NCI-H1694 (cell line): ENCODE measurements around the gene COMMD8.

ENCODE experiments used
- DNase-seq: peaks from one replicate; lab custom pipeline; 2025; lab: John Stamatoyannopoulos, UW

Gene COMMD8

DNA sequence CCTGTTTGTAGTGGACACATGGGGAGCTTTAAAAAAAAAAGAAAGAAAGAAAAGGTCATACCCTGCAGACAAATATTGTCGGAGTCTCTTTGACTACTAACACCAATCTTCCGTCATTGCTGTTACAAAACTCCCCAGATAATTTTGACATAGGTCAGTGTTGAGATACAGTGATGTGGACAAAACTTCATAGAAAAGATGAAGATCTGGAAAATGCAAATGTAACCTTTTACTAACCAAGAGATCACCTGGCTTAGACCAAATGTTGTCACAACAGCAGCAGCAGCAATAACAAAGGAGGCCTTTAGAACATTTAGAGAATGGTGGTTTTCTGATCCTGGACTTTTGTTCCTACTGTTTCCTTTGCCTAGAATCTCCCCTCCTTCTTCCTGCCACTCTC, 8.1 kb upstream of the COMMD8 start:
- no peak for DNase-seq

DNA sequence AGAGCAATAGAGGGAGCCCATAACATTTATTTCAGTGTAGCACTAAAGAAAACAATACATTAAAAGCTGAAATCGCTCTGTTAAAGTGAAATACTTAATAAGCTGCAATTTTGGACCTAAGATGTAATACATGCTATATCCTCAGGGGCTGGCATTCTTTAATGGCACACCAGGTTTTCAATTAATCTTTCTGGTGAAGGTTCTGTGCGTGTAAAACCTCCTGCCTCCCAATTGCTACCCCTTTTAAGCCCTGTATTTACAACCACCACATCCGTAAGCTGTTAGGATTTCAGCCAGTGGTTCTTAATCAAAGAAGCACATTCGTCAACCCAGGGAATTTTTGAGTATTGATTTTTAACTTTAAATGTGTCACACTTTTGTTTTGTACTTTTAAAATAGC, 7.6 kb upstream of the COMMD8 start:
- no peak for DNase-seq

DNA sequence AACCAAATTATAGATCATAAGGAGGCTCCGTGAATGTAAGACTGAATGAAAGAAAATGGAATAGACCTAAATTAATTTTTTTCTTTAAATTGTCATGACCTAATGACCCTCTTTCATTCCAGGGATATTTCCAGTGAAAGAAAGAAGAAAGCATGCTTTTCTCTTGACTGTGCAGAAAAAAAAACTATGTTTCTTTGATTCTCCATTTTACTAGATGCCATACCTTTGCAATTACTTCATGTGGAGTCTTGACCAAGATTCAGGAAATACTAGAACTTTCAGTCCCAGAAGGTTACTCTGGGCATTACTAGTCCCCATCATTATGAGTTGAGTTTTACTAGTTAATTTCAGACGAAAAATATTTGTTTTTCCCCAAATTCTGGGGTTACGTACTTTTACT, 6.4 kb upstream of the COMMD8 start:
- no peak for DNase-seq

DNA sequence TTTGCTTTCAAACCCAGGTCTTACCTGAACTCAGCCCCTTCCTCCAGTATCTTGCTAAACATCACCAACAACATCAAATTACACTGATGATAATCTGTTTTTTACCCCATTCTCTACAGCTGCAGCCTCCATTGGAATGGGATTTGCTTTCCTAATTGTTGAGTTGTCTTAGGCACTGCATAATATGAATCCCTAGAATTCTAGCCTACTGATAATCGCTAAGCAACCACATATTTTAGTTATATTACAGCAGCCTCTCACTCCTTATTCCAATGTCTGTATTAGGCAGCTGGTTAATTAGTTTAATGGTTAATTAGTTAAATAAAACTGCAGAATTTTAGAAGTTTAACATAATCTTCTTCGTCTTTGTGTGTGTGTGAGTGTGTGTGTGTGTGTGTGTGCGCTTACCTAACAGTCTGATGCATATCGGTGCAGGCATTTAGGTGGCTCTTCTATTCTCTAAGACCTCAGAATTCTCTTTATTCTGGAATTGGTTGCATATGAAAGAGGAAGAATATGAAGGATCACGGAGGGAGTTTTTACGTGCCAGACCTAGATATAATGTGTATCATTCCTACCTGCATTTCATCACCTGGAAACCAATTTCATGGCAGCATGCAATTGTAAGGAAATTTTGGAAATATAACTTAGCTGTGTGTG, 5.3 kb upstream of the COMMD8 start:
- DNase-seq = no peak

DNA sequence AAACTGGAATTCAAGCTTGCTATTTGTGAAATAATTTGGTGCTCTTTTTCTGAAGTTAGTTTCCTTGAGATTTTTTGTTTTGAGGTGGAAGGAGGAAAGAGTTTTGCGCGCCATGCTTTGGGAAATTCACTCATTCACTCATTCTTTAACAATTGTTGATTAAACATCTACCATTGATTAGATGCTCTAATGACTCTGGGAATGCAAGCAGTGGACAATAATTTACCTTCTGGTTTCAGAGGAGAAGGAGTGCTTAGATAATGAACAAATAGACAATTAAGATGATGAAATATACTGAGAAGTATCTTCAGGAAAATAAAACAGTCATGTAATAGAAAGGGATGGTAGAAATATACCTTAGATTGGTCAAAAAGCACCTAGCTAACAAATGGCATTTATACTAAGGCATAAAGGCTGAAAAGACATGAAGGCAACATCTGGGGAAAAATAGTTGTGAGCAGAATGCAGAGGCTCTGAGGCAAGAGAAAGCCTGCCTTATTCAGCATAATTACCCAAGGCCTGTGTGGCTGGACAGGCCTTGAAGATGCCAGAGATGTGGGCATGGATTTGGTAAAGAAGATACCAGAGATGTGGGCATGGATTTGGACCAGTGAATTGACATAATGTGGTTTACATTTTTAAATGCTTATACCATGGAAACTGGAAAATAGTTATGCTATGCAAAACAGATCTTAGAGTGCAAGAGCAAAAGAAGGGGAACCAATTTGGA, 2.7 kb upstream of the COMMD8 start:
- DNase-seq = no peak

DNA sequence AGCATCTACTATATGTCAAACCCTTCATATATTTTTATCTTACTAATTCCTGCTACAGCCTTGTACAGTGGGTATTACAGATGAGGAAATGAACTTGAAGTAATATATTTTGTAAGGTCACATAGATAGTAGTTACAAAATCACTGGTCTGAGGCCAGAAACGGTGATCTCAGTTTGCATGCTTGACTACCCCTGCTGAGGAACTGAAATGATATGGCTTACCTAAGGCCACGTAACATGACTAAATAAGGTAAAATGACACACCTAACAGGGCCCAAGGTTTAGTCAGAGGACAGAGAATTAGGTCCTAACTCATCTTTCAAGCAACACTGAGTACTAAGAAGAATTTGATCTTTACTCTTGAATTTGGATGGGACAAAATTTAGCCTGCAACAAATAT, 1.5 kb upstream of the COMMD8 start:
- DNase-seq = no peak

DNA sequence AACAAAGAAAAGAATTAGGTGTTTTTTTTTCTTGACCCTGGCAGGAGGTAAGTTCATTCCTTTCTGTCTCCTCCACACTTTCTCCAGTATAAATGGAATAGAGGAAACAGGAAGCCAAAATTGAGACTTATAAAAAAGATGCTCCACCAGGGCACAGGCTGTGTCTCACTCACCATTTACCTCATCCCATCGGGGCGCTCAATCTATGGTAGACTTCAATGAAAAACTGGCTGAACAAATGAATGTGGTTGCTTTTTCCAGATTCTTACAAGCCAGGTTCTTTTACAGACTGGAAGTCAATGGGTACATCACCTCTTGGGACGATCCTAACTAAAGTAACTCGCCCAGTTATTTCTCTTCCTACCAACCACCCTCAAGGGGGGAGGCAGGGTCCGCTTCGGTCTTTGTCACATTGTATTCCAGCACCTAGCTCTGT, 685 bp downstream of the COMMD8 start:
- DNase-seq = no peak

DNA sequence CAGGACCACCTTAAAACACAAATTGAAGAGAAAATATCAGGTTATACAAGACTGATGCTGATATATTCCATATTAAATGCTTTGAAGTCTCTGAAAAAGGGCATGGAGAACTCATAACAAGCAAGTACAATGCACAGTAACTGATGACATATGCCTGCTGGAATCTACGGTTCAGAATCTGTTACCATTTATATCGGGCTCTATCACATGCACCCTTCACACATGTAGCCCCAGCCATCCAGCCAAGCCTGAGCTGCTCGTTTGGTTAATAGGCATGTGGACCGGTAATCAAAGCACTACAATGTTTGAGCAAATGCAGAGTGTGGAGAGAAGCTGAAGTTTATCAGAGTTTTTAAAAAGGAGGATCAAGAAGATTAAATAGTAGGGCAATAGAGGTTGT, 11.8 kb downstream of the COMMD8 start:
- DNase-seq = no peak

DNA sequence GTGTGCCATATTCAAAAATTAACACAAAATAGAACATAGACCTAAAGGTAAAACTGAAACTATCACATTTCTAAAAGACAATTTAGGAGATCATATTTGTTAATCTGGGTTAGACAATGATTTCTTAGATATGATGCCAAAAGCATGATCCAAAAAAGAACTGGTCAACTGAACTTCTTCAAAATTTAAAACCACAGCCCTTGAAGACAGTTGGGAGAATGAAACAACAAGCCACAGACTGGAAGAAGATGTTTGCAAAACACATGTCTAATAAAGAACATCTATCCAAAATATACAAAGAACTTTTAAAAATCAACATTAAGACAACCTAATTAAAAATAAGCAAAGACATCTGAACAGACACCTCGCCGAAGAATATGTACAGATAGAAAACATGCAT, 19.5 kb downstream of the COMMD8 start:
- DNase-seq = no peak

DNA sequence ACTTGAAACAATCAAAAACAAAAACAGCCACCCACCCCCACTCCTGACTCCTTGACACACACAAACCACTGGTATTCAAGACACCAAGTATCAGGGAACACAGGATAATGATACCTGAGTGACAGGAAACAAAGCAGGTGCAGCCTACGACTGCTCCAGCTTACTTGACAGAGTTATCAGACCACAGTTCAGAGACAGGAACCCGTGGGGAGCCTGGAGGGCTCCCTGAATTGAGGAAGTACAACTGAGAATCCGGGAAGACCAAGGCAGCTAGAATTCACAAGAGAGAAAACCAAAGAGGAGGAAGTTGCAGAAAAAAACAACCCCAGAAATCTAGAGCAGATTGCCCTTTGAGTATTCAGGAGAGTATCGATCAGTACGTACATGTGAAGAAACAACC, 20.5 kb downstream of the COMMD8 start:
- no peak for DNase-seq

DNA sequence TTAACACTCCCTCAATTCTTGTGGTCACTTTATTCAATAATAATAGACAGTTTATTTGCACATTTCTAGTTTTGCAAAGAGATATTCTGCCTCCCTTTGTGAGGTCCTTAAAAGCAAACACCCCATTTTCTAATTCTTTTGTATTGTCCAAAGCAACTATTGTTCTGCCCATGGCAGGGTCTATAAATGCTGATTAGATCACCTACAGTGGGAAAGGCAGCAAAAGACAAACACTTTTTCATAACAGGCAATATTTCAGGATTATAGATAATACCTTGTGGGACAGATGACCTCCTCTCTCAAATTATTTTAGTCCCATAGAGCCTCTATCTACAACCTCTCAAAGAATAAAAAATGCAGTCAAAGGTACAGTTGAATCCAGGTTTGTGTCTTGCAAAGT, 28.6 kb downstream of the COMMD8 start:
- DNase-seq = no peak

DNA sequence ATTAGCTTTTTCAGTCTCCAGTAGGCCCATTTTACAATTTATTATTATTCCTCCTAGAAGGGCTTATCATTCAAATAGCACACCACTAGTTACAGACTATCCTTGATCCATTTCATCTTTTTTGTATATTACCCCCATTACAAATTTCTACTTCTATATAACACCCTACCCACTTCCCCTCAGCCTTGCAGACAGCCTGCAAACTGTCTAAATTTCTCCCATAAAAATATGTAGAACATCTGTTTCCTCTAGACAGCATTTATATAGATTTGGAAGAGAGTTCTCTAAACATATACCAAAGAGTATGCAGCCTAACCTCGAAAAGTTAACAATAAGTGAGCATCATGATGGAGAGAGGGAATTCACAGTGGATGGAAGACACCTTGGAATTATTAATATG, 30.8 kb downstream of the COMMD8 start:
- DNase-seq = no peak

DNA sequence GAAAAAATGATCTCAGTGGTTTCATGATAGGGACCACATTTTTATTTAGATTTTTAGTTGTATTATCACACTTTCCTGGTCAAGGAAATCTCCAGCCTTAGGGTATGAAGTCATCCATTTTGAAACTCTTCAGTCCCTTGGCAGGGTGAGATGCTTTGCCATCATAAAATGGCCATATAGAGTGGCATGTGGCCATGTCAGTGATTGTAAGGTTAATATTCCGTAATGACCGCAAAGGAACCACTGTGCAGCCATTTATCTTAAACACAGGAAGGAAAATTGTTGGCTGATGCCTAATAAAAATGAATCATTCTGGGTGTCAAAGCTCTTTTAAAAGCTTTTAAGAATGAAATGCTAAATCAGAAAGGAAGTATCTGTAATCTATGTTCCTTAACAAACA, 35.6 kb downstream of the COMMD8 start:
- DNase-seq = no peak

DNA sequence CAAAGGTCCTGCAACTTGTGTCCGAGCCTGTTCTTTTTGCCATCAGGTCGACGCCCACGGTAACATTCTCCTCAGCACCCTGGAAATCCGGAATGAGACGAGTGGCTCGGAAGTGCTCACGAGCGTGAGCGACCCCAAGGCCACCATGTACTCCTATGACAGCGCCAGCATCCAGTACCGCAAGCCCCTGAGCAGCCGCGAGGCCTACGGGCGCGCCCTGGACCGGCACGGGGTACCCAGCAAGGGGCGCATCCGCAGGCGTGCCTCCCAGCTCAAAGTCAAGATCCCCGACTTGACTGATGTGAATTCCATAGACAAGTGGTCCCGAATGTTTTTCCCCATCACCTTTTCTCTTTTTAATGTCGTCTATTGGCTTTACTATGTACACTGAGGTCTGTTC, 37.9 kb downstream of the COMMD8 start:
- no peak for DNase-seq

DNA sequence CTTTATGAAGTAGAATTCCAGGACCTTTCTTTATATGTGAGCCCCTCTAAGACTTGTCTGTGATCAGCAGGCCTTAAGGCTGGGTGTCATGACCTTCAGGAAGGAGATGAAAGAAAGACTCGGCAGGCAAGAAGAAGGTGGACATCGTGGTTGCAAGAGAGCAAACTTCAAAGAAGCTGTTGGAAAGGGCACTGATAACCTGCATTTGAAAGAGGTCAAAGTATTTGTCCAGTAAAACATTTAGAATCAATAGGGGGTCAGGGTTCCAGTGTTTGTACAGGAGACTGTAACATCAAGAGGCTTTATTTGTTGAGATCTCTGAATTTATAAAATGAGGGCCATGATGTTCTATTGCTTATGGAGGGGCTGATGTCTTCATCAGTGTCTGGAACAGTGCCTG, 44.2 kb downstream of the COMMD8 start:
- DNase-seq = no peak

DNA sequence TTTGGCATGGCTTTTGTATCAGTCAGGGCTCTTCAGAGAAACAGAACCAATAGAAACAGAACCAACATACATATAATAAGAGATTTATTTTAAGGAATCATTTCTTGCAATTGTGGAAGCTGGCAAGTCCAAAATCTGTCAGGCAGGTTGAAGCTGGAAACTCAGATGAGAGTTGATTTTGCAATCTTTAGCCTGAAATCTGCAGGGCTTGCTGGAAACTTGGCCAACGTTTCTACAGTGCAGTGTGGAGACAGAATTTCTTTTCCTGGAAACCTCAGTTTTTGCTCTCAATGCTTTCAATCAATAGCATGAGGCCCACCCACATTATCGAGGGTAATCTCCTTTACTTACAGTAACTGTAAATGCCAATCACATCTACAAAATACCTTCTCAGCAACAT, 45.4 kb downstream of the COMMD8 start:
- no peak for DNase-seq

DNA sequence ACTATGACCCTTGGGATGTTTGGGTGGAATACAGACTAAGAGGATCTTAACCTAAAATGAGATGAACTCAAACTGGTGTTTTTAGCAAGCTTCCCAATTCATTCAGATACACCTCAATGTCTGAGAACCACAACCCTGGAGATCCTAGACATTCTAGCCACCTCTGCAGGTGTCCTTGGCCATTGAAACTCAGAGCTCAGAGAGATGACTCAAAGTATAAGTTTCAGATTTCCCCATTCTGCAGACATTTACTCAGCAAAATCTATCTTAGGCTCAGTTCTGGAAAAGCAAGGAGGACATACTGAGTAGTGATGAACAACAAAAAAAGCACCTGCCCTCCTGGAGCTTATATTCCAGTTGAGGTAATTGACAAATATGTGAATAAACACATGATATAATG, 47.8 kb downstream of the COMMD8 start:
- no peak for DNase-seq

DNA sequence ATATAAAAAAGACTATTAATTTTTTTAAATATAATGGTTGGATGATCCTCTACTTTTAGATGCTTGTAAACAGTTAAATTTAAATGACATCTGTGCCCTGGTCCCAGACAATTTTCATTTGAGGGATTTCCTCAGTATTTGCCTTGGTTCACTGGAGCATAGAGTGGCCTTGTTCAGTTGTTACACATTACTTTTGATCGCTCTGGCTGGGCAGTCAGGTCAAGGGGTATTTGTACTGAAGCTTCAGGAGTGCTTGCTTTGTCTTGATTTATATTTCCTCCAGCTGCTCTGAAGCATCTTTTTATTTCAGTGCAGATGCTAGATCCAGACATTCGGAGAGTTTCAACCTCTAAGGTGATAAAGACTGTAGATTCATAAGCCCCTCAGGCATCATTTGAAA, 50.0 kb downstream of the COMMD8 start:
- no peak for DNase-seq

DNA sequence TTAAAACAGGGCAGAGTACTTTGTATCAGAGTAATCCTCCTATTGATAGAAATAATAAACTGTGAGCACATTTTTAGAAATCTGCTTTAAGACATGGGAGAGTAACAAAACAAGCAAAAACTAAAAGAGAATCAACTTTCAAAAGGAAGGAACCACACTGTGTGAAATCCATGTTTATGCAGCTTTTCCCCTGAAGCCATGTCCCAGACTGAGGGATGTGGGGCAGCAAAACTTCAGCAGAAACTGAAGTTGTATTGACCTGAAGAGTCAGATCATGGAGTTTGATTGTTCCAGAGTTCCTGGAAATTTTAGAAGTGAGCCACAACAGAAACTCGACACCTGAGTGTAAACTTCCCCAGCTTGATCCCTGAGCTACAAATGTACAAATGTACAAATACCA, 53.2 kb downstream of the COMMD8 start:
- DNase-seq = no peak

DNA sequence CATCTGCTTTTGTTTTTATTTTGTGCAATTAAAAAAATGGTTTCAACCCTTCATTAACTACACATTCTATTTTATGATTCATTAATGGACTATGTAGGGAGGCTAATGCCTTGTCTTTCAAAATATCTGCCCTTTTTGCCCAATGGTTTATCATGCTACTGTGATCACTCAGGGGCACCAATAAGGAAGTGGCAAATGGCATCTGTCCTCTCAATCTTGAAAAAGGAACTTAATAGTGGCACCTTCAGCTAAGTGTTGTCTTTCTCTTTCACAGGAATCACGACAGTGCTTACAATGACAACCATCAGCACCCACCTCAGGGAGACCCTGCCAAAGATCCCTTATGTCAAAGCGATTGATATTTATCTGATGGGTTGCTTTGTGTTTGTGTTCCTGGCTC, 57.1 kb downstream of the COMMD8 start:
- no peak for DNase-seq
